Endothelial cell of umbilical vein (primary cell): ENCODE results near the gene MACF1. TPM values are rescaled to one million over a fixed set of nuclear protein-coding genes. Genes with fewer than 3 reads are reported as not detected.

Source experiments
- BruUV-seq: library from RNA; stranded (reverse); fragments of 400-500 nt; replicated peaks from 2 replicates; lab custom pipeline; 2021; lab: Mats Ljungman, UMichigan
- CTCF ChIA-PET: fragments of 300-600, 350-600 bp; sonication (Branson Sonifier 250); formaldehyde crosslinking; loops from one replicate; lab custom pipeline; 2021; ENCODE audit warnings: antibody characterized with exemption, inconsistent platforms; lab: Charles Lee
- POLR2A ChIA-PET: fragments of 300-600, 350-600 bp; sonication (Branson Sonifier 250); formaldehyde crosslinking; loops from one replicate; lab custom pipeline; 2021; ENCODE audit warnings: antibody characterized with exemption, inconsistent platforms; lab: Charles Lee
- DNase-seq: peaks from one replicate; pipeline ENCODE4 v3.0.0-alpha.2; 2011; ENCODE audit warnings: low read depth, low spot score
- FAIRE-seq: peaks from 2 replicates; lab custom pipeline; 2011; peaks lifted over from hg19 to GRCh38; lab: Jason Lieb, UNC
- H2AFZ ChIP-seq: 2 replicates; pipeline ENCODE4 v1.6.0; 2012; ENCODE audit warnings: low read depth, low read length, control low read depth, inconsistent platforms
- H3K27ac ChIP-seq: 2 replicates; pipeline ENCODE4 v1.5.1; 2011; ENCODE audit warnings: low read depth, mild to moderate bottlenecking, control low read depth, low read length, moderate library complexity; ENCODE audit not compliant: insufficient read depth
- H3K27me3 ChIP-seq, 2 experiments: 2 replicates each; pipeline versions ENCODE4 v1.6.0 to v1.6.1; 2011; ENCODE audit warnings: low read length in 2 of 2, mixed read lengths in 1 of 2; ENCODE audit not compliant: control insufficient read depth in 2 of 2, insufficient read depth in 2 of 2
- H3K36me3 ChIP-seq, 2 experiments: 2 replicates in 1 of 2; 3 replicates in 1 of 2; pipeline ENCODE4 v1.5.1; 2011; ENCODE audit warnings: low read length in 2 of 2, mild to moderate bottlenecking in 1 of 2, moderate library complexity in 1 of 2; ENCODE audit not compliant: control insufficient read depth in 2 of 2, insufficient read depth in 2 of 2; ENCODE audit errors: extremely low read depth in 1 of 2
- H3K4me1 ChIP-seq: 3 replicates; pipeline ENCODE4 v1.5.1; 2011; ENCODE audit warnings: mild to moderate bottlenecking, low read length; ENCODE audit not compliant: control insufficient read depth, insufficient read depth; ENCODE audit errors: extremely low read depth
- H3K4me2 ChIP-seq: 2 replicates; pipeline ENCODE4 v1.6.1; 2011; ENCODE audit warnings: low read length, control low read depth, mixed read lengths; ENCODE audit not compliant: insufficient read depth
- H3K4me3 ChIP-seq, 3 experiments: fragments of 200-600 bp in 1 of 3; sonication (generic), shearing (Covaris generic) in 1 of 3; replicated peaks in 1 of 3; 2 replicates each; pipeline ENCODE4 v1.5.1; 2011 to 2016; ENCODE audit warnings: control low read depth in 3 of 3, low read length in 3 of 3, mild to moderate bottlenecking in 2 of 3, inconsistent platforms in 1 of 3, low read depth in 1 of 3, moderate library complexity in 1 of 3; ENCODE audit not compliant: insufficient read depth in 1 of 3
- H3K79me2 ChIP-seq: 2 replicates; pipeline ENCODE4 v1.6.0; 2012; ENCODE audit warnings: low read length, inconsistent platforms; ENCODE audit not compliant: control insufficient read depth, insufficient read depth
- H3K9ac ChIP-seq: replicated peaks from 2 replicates; pipeline ENCODE3; 2011; ENCODE audit warnings: low read length, control low read depth; ENCODE audit not compliant: insufficient read depth; ENCODE audit errors: extremely low read depth
- H3K9me1 ChIP-seq: replicated peaks from 3 replicates; pipeline ENCODE4 v1.6.0; 2011; ENCODE audit warnings: mild to moderate bottlenecking, low read length; ENCODE audit not compliant: control insufficient read depth, insufficient read depth; ENCODE audit errors: extremely low read depth
- H3K9me3 ChIP-seq: replicated peaks from 2 replicates; pipeline ENCODE4 v1.5.1; 2012; ENCODE audit warnings: low read length, inconsistent platforms; ENCODE audit not compliant: control insufficient read depth, insufficient read depth
- H4K20me1 ChIP-seq: replicated peaks from 2 replicates; pipeline ENCODE3; 2011; ENCODE audit warnings: mild to moderate bottlenecking, low read length; ENCODE audit not compliant: control insufficient read depth, insufficient read depth; ENCODE audit errors: extremely low read depth
- EZH2 ChIP-seq: IDR thresholded peaks from 2 replicates; pipeline ENCODE4 v1.6.1; 2012; ENCODE audit warnings: borderline replicate concordance, low read depth, mild to moderate bottlenecking, moderate library complexity, low read length, inconsistent platforms; ENCODE audit not compliant: severe bottlenecking
- FOS ChIP-seq: IDR thresholded peaks from 2 replicates; pipeline ENCODE4 v1.6.1; 2011; ENCODE audit warnings: mild to moderate bottlenecking, low read length, moderate library complexity, borderline replicate concordance; ENCODE audit not compliant: insufficient read depth
- GATA2 ChIP-seq: IDR thresholded peaks from 2 replicates; pipeline ENCODE4 v1.7.0; 2011; ENCODE audit warnings: low read depth, mild to moderate bottlenecking, moderate library complexity, mixed read lengths, low read length; ENCODE audit not compliant: insufficient read length, insufficient read depth
- JUN ChIP-seq: IDR thresholded peaks from 2 replicates; pipeline ENCODE4 v1.6.1; 2011; ENCODE audit warnings: borderline replicate concordance, low read depth; ENCODE audit not compliant: insufficient read length, insufficient read depth
- MYC ChIP-seq: IDR thresholded peaks from one replicate; pipeline ENCODE4 v1.6.1; 2011; ENCODE audit warnings: mild to moderate bottlenecking, low read depth, low read length
- POLR2A ChIP-seq: IDR thresholded peaks from 2 replicates; pipeline ENCODE4 v1.6.1; 2012; ENCODE audit warnings: low read depth, mild to moderate bottlenecking, control low read depth, low read length
- POLR2AphosphoS5 ChIP-seq: IDR thresholded peaks from 2 replicates; pipeline ENCODE4 v1.6.1; 2012; ENCODE audit warnings: low read depth, mild to moderate bottlenecking, control low read depth, low read length, moderate library complexity; ENCODE audit not compliant: insufficient read depth
- dilution Hi-C: fragments of 300-500 bp; cut with MboI; formaldehyde crosslinking; loops from one replicate; pipeline ENCODE4 v1.15.0; 2019; ENCODE audit warnings: low sequenced_read_pairs; ENCODE audit not compliant: extremely low pct_ligation_motif_present
- intact Hi-C: fragments of 100-400 bp; cut with micrococcal nuclease; formaldehyde crosslinking; loops from one replicate; pipeline ENCODE4 v1.10.0; 2022
- polyA plus RNA-seq, 4 experiments: library from polyadenylated mRNA; depleted of rRNA in 3 of 4; stranded (reverse) in 3 of 4; unstranded in 1 of 4; fragments of >200 nt; gene quantifications; 2 replicates each; pipeline versions ENCODE4 v1.2.1 to v1.2.3, GENCODE V29; 2011 to 2012; ENCODE audit warnings: missing spikeins in 1 of 4
- total RNA-seq: library from RNA; stranded (reverse); gene quantifications from 2 replicates; pipeline ENCODE4 v1.2.3, GENCODE V29; 2021
- TF ChIP-seq, protein P1 (sequence below): IDR thresholded peaks from 2 replicates; pipeline ENCODE4 v1.6.1; 2011; ENCODE audit not compliant: insufficient read depth, insufficient read length
- TF ChIP-seq, protein P2 (sequence below), 2 donors: IDR thresholded peaks; 1 replicate in 1 of 2; 2 replicates in 1 of 2; pipeline ENCODE4 v1.5.1; 2011; ENCODE audit warnings: low read length in 2 of 2, mild to moderate bottlenecking in 2 of 2, moderate library complexity in 2 of 2, control low read depth in 1 of 2, inconsistent platforms in 1 of 2, low read depth in 1 of 2; ENCODE audit not compliant: insufficient read depth in 1 of 2; ENCODE audit errors: extremely low read depth in 1 of 2

MACF1 gene
- total and polyA plus RNA-seq, 2 donors (not counting 3 experiments of a cell fraction or from before 2014, with no cell fraction given), result 122 to 587 TPM

DNA sequence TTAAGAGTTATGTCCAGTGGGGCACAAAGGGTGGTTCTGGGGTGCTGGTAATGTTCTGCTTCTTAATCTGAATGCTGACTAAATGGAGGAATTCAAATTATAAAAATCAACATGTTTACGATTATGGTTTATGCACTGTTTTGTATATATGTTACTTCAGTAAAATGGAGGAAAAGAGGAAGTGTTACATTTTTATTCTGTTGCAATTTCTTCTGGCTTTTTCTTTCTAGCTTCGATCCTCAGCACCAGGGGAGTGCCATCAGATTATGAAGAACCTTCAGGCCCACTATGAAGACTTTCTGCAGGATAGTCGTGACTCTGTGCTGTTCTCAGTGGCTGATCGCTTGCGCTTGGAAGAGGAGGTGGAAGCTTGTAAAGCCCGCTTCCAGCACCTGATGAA, 105.5 kb downstream of the MACF1 start:
- no peak overlapping the region for H3K9ac ChIP-seq
- H3K36me3 ChIP-seq, result peaks cover 22 to 29% of the 10 kb centered on the region in 2 experiments
- H2AFZ ChIP-seq, result no peak overlapping the region
- no peak overlapping the region for H3K4me2 ChIP-seq
- no peaks in the 10 kb centered on the region for H3K27me3 ChIP-seq
- dilution Hi-C loops (no loop called here), intact Hi-C loops (no loop called here)
- no peak for DNase-seq
- TF ChIP-seq EZH2, result no peak
- TF ChIP-seq, protein P1, sequence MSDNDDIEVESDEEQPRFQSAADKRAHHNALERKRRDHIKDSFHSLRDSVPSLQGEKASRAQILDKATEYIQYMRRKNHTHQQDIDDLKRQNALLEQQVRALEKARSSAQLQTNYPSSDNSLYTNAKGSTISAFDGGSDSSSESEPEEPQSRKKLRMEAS, result no peak
- no peak for TF ChIP-seq MYC
- no peak for TF ChIP-seq GATA2
- TF ChIP-seq JUN, result no peak
- no peak for TF ChIP-seq POLR2AphosphoS5
- TF ChIP-seq FOS, result no peak
- no peak for TF ChIP-seq POLR2A
- no TSS peak for BruUV-seq
- H3K4me3 ChIP-seq, result no peak overlapping the region
- peaks cover 10% of the 10 kb centered on the region for H3K79me2 ChIP-seq
- H3K9me3 ChIP-seq, result no peaks in the 10 kb centered on the region
- no peaks in the 10 kb centered on the region for H4K20me1 ChIP-seq
- FAIRE-seq, result no peak
- CTCF ChIA-PET, result interaction anchor here (1.0 to 2.4 kb wide), 2 partner anchors 12 to 211 kb away, joined by 3 to 12 read pairs; no protein-coding TSS in a partner anchor
- no peaks in the 10 kb centered on the region for H3K4me1 ChIP-seq
- no peak overlapping the region for H3K27ac ChIP-seq
- no peaks in the 10 kb centered on the region for H3K9me1 ChIP-seq
- POLR2A ChIA-PET, result no interaction called here

DNA sequence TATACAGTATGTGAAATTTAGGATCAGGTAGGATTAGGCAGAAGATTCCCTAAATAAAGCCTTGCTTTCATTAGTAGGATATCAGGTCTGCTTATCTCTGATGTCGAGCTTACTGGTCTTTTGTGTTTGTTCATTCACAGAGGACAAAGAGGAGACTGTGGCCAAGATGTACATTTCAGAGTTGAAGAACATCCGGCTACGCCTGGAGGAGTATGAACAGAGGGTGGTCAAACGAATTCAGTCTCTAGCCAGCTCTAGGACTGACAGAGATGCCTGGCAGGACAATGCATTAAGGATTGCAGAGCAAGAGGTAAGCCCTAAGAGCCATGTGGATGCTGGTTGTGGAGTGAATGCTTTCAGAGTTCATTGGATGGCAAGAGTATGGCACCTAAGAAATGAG, 106.2 kb downstream of the MACF1 start:
- dilution Hi-C loops (no loop called here), intact Hi-C loops (no loop called here)
- H3K4me3 ChIP-seq, result no peak overlapping the region
- no peak overlapping the region for H3K4me2 ChIP-seq
- TF ChIP-seq, protein P1, result no peak
- TF ChIP-seq EZH2, result no peak
- TF ChIP-seq MYC, result no peak
- TF ChIP-seq, protein P2, sequence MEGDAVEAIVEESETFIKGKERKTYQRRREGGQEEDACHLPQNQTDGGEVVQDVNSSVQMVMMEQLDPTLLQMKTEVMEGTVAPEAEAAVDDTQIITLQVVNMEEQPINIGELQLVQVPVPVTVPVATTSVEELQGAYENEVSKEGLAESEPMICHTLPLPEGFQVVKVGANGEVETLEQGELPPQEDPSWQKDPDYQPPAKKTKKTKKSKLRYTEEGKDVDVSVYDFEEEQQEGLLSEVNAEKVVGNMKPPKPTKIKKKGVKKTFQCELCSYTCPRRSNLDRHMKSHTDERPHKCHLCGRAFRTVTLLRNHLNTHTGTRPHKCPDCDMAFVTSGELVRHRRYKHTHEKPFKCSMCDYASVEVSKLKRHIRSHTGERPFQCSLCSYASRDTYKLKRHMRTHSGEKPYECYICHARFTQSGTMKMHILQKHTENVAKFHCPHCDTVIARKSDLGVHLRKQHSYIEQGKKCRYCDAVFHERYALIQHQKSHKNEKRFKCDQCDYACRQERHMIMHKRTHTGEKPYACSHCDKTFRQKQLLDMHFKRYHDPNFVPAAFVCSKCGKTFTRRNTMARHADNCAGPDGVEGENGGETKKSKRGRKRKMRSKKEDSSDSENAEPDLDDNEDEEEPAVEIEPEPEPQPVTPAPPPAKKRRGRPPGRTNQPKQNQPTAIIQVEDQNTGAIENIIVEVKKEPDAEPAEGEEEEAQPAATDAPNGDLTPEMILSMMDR (IDR thresholded peaks at IDR 0.05; ENCODE audit: extremely low read depth in 1 of 2, insufficient read depth in 1 of 2, low read depth in 1 of 2, low read length in 2 of 2), result no peak
- no peak for TF ChIP-seq POLR2A
- TF ChIP-seq GATA2, result no peak
- no peak for TF ChIP-seq JUN
- no peak for TF ChIP-seq POLR2AphosphoS5
- no peak for TF ChIP-seq FOS
- no peaks in the 10 kb centered on the region for H3K9me3 ChIP-seq
- H3K79me2 ChIP-seq, result peaks cover 10% of the 10 kb centered on the region
- H3K9ac ChIP-seq, result no peak overlapping the region
- no peak overlapping the region for H3K27ac ChIP-seq
- no peaks in the 10 kb centered on the region for H3K9me1 ChIP-seq
- no TSS peak for BruUV-seq
- H3K4me1 ChIP-seq, result no peaks in the 10 kb centered on the region
- no peaks in the 10 kb centered on the region for H3K27me3 ChIP-seq
- no peak for DNase-seq
- no peak overlapping the region for H2AFZ ChIP-seq
- no peaks in the 10 kb centered on the region for H4K20me1 ChIP-seq
- H3K36me3 ChIP-seq, result peaks cover 22 to 28% of the 10 kb centered on the region in 2 experiments
- no peak for FAIRE-seq
- ChIA-PET CTCF (interaction anchor here (2.4 kb wide), 1 partner anchor 212 kb away, joined by 12 read pairs; no protein-coding TSS in a partner anchor), POLR2A (no interaction called here)
